GM19463 (cell line): ENCODE data around the gene IL1RAPL1.

Experiments used
- ATAC-seq: cut with Tn5 transposase; IDR thresholded peaks from one replicate; pipeline ENCODE4 v1.9.1; 2021; ENCODE audit warnings: mild to moderate bottlenecking, moderate library complexity; ENCODE audit not compliant: unreplicated experiment

The IL1RAPL1 gene

DNA sequence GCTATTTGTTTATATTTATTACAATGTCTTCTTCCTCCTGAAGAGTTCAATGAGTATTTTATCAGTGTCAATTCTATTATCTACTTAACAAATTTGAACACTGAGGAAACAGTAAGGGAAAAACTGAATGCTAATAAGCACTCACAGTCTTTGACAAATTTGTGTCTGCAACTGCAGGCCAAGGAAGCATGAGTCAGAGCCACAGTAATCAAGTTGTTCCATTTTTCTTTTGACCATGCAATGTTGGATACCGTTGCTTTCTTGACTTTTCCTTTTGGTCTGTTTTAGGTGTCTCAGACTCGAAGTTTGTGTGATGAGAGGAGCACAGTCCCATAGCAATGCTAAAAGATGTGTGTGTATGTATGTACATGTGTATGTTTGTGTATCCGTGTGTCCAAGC, 359.6 kb downstream of the IL1RAPL1 start:
- no peak for ATAC-seq

DNA sequence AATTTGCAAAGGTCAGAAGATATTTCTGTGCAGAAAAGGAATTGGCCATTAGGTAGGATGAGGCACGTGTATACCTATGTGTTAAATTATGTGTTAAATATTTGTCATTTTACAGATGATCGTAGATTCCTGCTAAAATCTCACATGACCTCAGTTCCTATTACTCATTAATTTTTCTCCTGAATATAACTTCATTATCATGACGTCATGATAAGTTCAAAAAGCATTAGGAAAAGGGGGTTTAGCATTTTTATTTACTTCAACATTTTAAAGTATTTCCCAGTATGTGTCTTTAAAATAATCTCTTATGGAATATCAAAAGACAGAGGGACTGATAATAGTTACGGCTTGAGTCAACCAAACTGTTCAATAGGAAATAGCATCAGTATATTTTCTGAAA, 372.8 kb downstream of the IL1RAPL1 start:
- no peak for ATAC-seq

DNA sequence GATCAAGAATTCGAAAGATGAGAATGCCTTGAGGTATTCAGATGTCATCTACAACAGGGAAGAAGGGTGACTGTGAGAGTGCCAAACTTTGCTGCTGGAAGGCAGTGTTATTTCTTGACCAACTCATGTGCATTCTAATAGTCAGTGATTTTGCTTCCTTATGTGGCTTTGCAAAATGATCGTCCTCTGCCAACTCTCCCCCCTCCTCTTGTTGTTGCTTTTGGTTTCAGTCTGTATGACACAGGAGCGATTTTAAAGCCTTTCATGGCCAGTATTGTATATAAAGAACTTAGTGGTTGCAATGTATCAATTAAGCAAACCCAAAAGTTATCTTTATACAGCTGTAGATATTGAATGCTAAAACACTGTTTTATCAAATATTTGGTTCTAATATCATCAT, 379.1 kb downstream of the IL1RAPL1 start:
- no peak for ATAC-seq

DNA sequence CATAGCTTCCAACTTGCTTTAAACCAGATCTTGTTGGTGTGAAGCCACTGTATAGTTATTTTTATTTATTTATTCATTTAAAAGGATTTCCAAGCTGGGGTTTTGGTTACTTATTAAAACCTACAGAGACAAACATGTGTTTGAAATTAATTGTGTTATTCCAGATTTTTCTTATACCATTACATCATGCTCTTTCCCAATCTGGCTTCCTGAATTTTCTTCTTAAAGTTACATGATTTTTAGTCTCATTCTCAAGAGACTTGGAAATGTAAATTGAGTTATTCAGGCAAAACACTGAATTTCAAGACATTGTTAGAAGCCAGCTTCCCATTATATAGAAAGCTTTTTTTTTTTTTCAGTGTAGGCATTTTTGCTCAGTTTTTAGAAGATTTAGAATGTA, 381.9 kb downstream of the IL1RAPL1 start:
- ATAC-seq = no peak

DNA sequence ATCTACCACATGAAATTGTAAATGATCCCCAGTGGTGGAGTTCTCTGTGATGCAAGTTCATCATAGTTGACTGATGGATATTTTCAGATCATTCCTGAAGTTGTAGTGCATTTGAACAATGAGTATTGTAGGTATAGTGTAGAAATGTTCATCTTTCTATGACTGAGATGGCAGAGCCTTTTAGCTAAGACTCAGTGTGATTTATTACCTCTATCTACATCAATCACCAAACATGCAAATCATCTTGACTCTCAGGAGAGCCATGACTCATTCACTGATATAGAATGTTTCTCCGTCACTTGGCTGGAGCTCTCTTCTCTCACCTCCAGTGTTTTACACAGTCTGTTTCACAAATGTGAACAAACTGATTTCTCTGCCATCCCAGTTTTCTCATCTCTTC, 392.6 kb downstream of the IL1RAPL1 start:
- ATAC-seq = no peak

DNA sequence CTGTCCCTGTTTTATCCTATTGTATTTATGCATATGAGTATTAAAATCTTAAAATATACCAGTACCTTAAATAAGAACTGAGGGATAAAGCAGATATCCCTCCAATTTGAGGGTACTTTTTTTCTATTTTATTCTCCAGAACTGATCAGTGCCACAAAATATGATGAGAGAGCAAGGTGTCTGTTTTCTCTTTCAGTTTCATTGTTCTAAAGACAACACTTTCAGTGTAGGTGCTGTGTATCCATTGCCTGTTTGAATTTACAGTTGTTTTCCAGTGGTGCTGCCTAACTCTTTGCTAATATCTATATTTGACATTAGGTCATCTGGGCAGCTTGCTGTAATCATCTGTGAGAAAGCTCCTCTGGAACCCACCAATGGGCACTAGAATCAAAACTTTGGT, 394.7 kb downstream of the IL1RAPL1 start:
- no peak for ATAC-seq

DNA sequence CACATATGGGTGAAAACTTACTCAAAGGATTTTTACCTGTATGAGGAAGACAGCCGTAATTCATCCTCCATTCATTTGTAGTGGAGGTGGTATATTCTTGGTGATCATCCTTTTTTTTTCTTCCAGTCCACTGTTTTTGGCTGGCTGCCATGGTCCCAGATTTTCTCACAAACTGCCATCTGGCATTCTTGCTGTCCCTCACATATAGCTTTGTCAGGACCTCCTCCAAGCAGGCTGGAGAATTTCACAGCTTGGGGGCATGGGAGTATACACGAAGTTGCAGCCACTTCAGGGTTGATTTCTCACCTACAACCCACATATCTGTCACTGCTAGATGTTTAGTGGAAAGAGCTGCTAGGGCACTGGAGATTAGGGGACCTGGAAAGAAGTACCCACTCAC, 401.0 kb downstream of the IL1RAPL1 start:
- ATAC-seq = no peak

DNA sequence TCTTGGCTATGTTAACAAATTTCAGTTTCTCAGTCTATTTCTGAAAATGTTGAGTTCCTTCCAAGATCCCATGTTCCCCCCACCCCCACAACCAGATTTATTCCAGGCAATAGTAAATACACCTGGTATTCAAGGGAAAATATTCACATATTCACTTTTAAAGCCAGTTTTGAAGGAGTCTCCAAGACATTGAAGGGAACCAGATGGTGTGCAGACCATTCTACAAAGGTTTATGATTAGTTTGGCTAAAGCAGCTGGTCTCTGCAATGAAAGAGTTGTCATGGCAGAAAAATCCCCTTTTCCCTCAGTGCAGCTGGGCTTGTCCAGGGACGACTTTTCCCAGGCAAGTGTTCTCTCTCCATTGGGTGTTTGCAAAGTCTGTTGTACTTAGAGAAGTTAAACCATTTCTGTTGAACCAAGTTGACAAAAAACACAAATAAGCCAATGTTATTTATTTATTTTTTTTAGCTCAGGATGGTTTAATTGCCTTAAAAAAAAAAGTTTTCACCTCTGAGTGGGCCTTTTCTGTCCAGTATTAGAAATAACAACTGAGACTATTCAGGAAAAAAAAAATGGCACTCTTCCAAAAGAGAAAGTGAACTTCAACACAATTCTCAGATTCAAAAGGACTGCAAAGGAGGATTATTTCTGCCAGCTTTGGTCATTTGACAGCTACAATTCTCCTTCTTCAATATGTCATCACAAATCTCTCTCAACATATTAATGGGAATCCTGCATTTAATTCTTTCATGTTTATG, 410.6 kb downstream of the IL1RAPL1 start:
- no peak for ATAC-seq

DNA sequence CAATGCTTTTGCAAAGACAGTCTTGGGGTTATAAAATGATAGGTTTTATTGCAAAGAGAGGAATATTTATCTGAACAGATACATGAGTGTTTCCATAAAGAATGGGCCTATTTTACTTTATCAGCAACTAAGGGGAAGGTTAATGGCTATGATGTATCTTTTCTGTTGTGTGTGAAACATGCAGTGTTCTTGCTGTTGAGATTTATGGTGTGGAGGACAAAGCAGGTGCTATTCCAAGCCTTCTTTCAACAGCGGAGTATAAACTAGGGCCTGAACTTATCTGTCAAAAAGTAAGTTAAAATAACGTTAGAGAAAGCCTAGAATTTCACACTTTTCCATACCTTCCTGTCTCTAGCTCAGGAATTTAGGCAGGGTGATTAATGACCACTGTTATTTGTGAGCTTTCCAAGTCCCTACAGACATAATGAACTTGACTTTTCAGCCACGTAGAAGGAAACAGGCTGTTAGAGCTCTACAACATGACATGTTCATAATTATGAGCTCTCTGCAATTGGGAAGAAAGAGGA, 411.4 kb downstream of the IL1RAPL1 start:
- ATAC-seq = no peak

DNA sequence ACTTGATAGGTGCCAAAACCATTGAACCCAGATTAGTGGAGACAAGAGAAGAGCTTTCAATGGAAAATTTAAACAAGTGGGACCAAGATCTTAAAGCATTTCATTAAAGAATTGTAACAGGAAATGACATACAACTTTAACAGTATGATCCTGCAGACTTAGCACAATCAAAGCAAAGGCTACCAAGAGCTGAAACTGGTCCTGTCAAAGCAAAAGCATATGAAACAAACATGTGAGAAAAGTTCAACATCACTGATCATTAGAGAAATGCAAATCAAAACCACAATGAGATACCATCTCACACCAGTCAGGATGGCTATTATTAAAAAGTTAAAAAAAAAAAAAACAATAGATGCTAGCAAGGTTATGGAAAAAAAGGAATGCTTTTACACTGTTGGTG, 425.6 kb downstream of the IL1RAPL1 start:
- ATAC-seq = peak; percentile 67

DNA sequence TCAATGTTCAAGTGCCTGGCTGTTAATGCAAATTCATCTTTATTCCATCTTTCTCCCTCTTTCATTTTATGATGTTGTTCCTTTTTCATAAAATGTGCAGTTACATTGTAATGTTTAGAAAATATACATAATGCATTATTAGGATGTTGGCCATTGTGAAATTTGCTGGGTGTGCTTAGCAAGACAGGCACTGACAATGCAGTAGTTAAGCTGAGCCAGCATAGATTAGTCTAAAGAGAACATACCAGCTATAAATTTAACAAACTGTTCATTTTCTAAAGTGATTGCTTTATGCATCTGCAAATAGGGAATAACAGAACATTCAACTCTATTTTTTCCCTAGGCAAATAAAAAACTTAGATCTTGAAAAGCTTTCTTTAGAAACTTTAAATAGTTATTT, 436.0 kb downstream of the IL1RAPL1 start:
- ATAC-seq = no peak

DNA sequence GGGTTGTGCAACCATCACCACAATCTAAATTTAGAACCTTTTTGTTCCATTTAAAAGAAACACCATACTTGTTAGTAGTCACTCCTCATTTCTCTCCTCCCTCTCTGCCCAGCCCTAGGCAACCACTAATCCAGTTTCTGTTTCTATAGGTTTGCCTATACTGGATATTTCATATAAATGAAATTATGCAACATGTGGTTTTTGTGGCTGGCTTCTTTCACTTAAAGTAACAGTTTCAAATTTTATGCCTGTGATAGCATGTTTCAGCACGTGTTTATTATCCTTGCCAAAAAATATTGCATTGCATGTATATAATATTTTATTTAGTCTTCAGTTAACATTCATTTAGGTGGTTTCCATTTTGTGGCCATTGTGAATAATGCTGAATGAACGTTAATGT, 437.6 kb downstream of the IL1RAPL1 start:
- peak; percentile 42 for ATAC-seq

DNA sequence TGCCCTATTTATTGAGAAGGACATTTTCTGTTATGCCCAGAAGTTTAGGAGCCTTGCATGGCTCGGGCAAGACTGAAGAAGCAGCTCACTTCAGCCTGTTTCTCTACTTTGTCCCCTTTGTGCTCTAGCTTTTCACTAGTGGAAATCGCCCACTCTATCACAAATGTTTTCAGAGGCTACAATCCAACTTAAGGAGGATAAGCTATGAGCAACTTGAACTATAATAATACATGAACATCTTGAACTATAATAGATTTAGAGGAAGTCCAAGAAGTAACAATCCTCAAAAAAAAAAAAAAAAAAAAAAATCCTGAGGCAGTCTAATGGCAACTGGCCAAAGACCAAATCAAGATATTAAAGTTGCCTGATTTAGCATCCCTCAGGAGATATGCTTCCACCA, 452.3 kb downstream of the IL1RAPL1 start:
- no peak for ATAC-seq

DNA sequence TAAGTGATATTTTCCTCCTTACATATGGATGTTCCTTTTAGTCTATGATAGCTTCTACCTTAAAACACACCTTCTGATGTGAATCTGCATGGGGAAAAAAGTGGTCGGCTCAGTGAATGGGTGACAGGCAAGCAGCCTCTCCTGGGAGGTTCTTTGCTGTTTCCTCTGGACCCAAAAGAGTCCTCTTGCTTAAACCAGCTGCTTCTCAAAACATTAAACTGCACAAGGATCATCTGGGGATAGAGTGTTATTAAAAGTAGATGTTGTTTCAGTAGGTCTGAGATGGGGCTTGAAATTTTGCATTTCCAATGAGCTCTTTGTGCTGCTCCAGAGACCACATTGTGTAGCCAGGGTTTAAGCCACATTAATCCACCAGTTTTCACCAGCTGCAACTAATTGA, 452.9 kb downstream of the IL1RAPL1 start:
- ATAC-seq = no peak

DNA sequence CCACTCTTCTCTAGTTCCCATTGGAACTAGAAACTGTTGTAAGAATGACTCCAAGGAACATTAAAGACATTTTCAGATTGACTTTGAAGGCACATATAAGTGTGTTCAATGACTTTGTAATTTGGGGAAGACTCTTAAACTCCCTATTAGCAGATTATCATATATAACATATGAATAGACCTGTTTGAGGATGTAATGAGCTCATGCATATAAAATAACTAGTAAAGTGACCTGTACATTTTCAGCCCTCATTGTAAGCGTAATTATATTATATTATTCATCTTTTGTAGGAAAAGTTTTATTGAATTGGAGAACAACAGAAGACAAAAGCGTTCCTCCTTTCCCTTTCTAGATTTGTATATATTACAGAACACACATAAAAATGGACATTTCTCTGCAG, 455.1 kb downstream of the IL1RAPL1 start:
- ATAC-seq = no peak

DNA sequence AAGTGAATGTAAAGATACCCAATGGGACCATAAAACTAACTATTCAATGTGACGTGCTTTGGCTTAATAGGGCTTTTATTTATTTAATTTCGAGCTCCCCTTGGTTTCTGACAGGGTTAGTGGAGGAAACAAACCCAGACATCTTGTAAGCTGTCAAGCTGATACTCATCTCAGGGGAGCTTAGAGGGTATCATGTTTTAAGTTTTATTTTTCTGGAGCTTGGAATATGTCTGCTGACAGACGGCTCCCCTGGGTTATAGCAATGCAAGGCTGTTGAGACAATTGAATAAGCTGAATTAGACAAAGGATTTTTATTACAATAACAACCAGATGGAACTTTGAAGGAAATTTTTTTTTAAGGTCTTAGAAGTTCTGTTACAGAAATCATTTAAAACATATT, 456.5 kb downstream of the IL1RAPL1 start:
- no peak for ATAC-seq

DNA sequence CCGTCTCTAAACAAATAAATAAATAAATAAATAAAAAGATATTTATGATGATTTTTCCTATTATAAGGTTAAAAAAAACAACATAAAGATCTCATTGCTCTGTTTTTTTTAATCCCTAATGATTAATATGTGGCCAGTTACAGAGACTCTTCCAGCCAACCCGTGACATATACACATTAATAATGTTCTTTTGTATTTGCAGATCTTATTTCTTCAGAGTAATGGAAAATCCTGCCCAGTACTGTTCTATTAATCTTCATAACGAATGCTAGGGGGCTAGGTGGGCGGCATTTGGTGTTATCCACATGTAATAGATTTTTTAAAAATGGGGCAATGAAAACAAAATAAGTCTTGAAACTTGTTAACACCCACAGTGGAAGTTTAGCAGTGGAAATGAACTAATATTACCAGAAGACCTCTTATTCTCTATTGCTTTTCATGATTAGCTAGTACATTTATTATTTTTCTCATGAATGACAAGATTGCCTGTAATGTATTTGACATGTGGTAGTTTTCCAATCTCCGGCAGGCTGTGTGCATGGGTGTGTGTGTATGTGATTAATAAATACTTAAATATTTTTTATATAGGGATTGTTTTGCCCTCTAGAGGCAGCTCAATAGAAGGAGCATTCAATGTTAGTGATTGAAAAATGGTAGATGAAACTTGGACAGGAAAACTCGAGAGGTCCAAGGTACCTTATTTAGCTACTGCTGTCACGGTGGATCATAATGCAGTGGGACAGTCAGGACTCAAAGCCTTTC, 457.4 kb downstream of the IL1RAPL1 start:
- ATAC-seq = no peak

DNA sequence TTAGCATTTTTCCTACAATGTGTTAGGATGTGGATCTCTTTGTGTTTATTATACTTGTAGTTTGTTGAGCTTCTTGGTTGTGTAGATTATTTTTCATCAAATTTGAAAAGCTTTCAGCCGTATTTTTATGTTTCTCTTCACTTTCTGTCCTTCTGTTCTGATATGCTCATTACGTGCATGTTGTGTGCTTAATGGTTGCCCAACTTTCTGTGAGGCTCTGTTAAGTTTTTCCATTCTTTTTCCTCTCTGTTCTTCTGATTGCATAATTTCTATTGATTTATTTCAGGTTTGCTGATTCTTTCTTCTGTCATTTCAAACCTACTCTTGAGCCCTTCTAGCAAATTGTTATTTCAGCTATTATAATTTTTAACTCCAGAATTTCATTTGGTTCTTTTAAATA, 478.2 kb downstream of the IL1RAPL1 start:
- no peak for ATAC-seq

DNA sequence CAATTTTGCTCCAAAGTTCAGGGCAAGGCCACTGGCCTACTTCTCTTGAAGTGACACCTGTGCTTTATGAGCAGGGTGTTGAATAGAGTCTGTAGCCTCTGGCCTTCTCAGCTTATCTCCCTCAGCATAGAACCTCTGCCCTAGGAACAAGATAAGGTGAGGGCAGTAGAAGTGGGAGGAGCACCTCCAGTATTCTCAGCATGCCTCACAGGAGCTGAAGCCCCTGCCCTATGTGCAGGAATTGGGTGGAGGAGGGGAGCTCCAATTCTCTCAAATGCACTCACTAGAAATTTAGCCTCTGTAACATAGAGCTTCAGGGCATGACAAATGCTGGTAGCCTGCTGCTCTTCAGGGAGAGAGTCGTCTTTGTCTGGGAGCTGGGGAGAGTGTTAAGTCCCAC, 479.3 kb downstream of the IL1RAPL1 start:
- ATAC-seq = no peak

DNA sequence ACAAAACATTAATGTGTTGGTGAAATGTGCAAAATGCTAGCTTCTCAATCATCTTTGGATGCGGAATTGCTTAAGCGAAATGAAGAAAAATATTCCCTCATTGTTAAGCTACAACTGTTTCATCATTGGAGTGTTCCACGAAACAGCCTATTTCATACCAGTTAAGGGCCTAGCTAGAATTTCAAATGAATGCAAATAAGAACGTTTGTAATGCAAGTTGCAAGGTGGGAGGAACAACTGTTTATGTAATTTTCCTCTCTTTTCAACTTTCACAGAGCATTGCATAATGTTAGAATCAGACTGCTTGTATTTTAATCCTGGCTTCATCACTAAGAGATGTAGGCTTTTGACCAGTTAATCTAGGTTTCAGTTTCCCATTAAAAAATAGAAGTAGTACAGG, 480.1 kb downstream of the IL1RAPL1 start:
- no peak for ATAC-seq

DNA sequence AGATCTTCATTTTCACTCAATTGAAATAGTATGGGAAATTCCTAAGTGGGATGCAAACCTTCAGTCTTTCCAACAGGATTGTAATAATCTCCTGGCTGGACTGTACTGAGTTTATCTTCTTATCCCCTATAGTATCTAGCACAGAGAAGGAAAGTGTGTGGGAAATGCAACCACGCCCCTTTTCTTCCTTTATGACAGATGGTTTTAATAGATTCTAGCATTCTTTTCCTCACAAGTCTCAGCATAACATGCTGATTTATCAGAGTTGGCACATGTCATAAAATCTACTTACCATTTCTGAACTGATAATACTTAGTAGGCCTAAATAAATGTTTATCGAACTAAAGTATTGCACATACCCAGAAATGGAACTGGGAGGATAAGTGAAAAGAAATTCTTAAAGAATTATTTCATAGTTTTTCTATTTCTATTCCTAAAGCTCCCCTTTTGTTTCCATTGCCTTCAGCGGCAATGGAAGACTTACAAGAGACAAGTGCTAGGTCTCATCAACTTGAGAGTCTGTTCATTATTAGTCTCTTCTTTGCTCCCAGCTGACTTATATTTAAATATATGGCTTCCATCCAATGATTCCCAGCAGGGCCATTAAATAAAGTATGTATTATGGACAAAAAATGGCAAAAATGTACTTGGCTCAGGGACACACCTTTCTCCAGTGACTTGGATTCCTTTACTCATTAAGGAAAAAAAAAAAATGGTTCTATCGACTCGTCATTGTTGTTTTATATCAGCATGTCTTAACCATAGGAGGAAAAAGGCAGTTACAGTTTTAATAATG, 484.5 kb downstream of the IL1RAPL1 start:
- ATAC-seq = no peak

DNA sequence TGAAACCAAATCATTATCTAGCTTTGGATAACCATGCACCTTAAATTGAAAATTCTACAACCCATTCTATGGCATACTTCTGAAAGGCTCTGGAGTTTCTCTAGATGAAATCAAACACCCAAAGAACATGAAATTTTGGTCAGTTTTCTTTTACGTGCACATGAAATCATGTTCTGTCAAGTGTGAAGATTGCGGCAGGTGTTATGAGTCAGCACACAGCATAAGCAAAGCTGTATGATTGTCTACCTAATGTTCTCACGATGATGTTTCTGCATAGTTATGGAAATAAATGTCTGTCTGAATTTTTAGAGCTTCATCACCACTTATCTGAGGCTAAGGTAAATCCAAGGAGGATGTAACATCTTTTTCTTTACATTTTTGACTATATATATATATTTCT, 495.3 kb downstream of the IL1RAPL1 start:
- peak; percentile 94 for ATAC-seq
